Measurements from ENCODE around the gene VSNL1. TPM values are rescaled to one million over a fixed set of nuclear protein-coding genes. Genes with fewer than 3 reads are reported as not detected.

VSNL1 gene
- total RNA-seq, 1 experiment from 2014 or later = 7.8 TPM

DNA sequence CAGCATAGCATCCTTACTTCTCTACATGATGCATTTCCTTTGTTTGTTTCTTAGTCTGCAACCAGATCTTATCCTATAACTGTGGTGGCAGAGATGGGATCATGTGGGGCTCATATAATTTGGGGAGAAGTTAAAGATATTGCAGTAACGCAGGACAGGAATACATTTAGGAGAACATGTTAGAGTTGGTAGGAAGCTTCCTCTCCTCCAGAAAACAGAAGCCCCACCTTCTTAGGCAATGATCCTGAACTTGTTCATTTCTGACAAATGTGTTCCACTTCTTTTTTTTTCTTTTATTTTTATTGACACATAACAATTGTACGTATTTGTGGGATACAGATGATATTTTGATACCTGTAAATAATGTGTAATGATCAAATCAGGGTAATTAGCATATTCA is 99.9 kb downstream of the VSNL1 start:
- no peak overlapping the region for H3K4me3 ChIP-seq (ENCODE audit: low read depth, low read length, poor library complexity, severe bottlenecking)
- no peak for DNase-seq (ENCODE audit: low spot score)
- no peaks in the 10 kb centered on the region for H3K36me3 ChIP-seq (ENCODE audit: insufficient read depth, low read length, poor library complexity, severe bottlenecking)
- ChIA-PET CTCF (no interaction called here), POLR2A (ENCODE audit: low non-redundant PET) (no interaction called here)
- H3K27me3 ChIP-seq (replicated peaks; ENCODE audit: insufficient read depth, low read depth, low read length, poor library complexity) = no peaks in the 10 kb centered on the region
- H3K9me3 ChIP-seq (ENCODE audit: low read depth, low read length, poor library complexity, severe bottlenecking) = no peaks in the 10 kb centered on the region
- H3K27ac ChIP-seq (ENCODE audit: low read depth, low read length, poor library complexity, severe bottlenecking) = no peak overlapping the region
- peaks cover 3% of the 10 kb centered on the region for H3K4me1 ChIP-seq (ENCODE audit: insufficient read depth, low read length, poor library complexity, severe bottlenecking)
- intact Hi-C loops (cut with micrococcal nuclease; ENCODE audit: unreplicated experiment) = no loop called here
- BruUV-seq (replicated peaks) = no TSS peak
- TF ChIP-seq CTCF (conservative IDR thresholded peaks at IDR 0.05; ENCODE audit: low read depth, low read length) (no peak), EZH2 (IDR thresholded peaks at IDR 0.05; ENCODE audit: borderline replicate concordance, low read depth, low read length, poor library complexity, severe bottlenecking) (no peak)

DNA sequence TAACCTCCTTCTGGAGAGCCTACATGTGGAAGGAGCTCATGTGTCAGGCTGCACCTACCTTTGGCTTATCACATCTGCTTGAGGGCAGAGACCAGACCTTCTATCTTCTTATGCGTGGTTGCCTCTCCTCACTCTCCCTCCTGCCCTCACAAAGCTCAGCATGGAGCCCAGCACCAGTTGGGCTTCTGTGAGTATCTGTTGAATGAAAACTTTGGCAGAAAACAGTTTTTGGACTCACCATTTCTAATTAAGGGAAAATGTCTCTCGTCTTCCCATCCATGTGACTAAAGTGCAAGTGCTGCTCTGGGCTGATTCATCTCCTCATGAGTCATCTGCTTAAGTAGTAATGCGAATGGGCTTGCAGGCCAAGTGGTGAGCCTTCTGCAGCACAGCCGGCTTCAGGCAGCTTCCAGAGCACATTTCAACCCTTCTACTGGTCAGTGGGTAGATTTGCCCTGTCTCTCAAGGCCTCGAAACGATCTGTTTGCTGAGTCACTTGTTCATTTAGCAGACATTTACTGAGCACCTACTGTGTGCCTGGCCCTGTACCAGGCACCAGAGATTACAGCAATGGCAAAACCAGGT is 102.6 kb downstream of the VSNL1 start:
- CTCF ChIA-PET = no interaction called here
- Histone ChIP-seq H3K4me3 (ENCODE audit: low read depth, low read length, poor library complexity, severe bottlenecking) (no peak overlapping the region), H3K4me1 (ENCODE audit: insufficient read depth, low read length, poor library complexity, severe bottlenecking) (peaks cover 9% of the 10 kb centered on the region), H3K27ac (ENCODE audit: low read depth, low read length, poor library complexity, severe bottlenecking) (no peak overlapping the region), H3K27me3 (replicated peaks; ENCODE audit: insufficient read depth, low read depth, low read length, poor library complexity) (no peaks in the 10 kb centered on the region), H3K36me3 (ENCODE audit: insufficient read depth, low read length, poor library complexity, severe bottlenecking) (no peaks in the 10 kb centered on the region), H3K9me3 (ENCODE audit: low read depth, low read length, poor library complexity, severe bottlenecking) (no peaks in the 10 kb centered on the region)
- intact Hi-C loops (cut with micrococcal nuclease; ENCODE audit: unreplicated experiment) = no loop called here
- POLR2A ChIA-PET (ENCODE audit: low non-redundant PET) = no interaction called here
- peak; percentile 76 for DNase-seq (ENCODE audit: low spot score)
- BruUV-seq (replicated peaks) = no TSS peak
- no peak for TF ChIP-seq CTCF (conservative IDR thresholded peaks at IDR 0.05; ENCODE audit: low read depth, low read length)
- TF ChIP-seq EZH2 (IDR thresholded peaks at IDR 0.05; ENCODE audit: borderline replicate concordance, low read depth, low read length, poor library complexity, severe bottlenecking) = no peak

GRCh38 chr2:17644997-17645720 is 104.7 kb downstream of the VSNL1 start:
- Histone ChIP-seq H3K4me1 (ENCODE audit: insufficient read depth, low read length, poor library complexity, severe bottlenecking) (peaks cover 9% of the 10 kb centered on the region), H3K27me3 (replicated peaks; ENCODE audit: insufficient read depth, low read depth, low read length, poor library complexity) (no peaks in the 10 kb centered on the region), H3K36me3 (ENCODE audit: insufficient read depth, low read length, poor library complexity, severe bottlenecking) (no peaks in the 10 kb centered on the region), H3K9me3 (ENCODE audit: low read depth, low read length, poor library complexity, severe bottlenecking) (no peaks in the 10 kb centered on the region), H3K27ac (ENCODE audit: low read depth, low read length, poor library complexity, severe bottlenecking) (peak overlapping the region; percentile 2), H3K4me3 (ENCODE audit: low read depth, low read length, poor library complexity, severe bottlenecking) (no peak overlapping the region)
- intact Hi-C loops (cut with micrococcal nuclease; ENCODE audit: unreplicated experiment) = no loop called here
- TF ChIP-seq CTCF (conservative IDR thresholded peaks at IDR 0.05; ENCODE audit: low read depth, low read length) = no peak
- no peak for TF ChIP-seq EZH2 (IDR thresholded peaks at IDR 0.05; ENCODE audit: borderline replicate concordance, low read depth, low read length, poor library complexity, severe bottlenecking)
- DNase-seq (ENCODE audit: low spot score) = no peak
- POLR2A ChIA-PET (ENCODE audit: low non-redundant PET) = no interaction called here
- CTCF ChIA-PET = interaction anchor here (0.6 to 1.7 kb wide), 5 partner anchors 20 to 338 kb away, joined by 3 to 9 read pairs (median 3); partner anchors contain the start of gene VSNL1
- no TSS peak for BruUV-seq (replicated peaks)
